NCI-H1105 treated with DMSO at 0.1 percent for 48 hours (cell line): ENCODE data around the gene SERPINB8.

Source experiments
- DNase-seq: peaks from one replicate; lab custom pipeline; 2025; lab: John Stamatoyannopoulos, UW

The SERPINB8 gene

DNA sequence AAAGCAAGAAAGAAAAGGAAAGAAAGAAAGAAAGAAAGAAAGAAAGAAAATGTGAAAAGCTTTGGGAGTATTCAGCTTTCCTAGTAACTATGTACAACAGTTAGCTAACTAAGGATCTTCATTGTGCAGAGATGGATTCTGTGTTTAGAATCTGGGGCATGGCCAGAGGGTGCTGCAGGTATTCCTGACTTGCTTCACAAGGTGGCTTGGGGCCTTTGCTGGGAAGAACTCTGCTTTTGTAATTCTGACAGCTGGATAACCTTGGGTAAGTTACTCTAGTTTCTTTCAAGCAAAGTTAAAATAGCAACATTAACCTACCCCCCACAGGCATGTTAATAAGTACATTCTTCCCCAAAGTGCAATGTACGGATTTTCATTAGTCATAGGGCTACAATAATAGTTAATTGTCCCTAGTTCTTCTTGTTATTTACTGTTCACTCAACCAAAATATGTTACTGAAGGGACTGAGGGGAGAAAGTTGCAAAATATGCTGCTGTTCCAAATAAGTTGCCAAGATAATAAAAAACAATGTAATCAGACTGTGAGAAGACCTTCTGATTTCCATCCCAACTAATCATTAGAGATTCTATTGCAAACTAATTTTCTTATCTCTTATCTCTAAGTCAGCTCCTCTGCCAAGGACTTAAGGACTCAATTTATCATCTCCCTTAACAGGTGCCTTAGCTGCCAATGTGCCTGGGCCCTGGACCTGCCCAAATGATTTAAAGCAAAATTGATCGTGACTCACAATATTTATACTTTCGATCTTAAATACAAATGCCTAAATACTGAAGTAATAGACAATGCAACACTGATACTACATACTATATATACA, 50.3 kb downstream of the SERPINB8 start:
- DNase-seq, result no peak

DNA sequence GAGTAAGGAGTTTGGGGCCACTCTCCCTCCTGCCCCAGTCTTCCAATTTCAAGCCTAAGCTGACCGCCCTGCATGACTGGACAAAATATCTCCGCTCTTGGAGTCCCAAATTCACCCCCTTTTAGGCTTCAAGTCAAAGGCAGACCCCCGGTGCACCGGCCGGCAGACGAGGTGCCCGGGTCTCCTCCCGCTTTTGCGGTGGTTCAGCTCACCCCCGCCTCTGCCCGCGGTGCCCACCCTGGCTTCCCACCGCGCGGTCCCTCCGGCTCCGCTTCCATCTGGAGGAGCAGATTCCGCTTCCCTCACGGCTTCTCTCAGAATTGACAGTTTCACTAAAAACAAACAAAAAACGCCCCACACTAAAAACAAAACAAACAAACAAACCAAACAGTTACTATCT, 56.5 kb downstream of the SERPINB8 start:
- DNase-seq, result no peak

- DNase-seq, result no peak
Measured at GRCh38 chr18:64027931-64028695, 58.2 kb downstream of the SERPINB8 start.

DNA sequence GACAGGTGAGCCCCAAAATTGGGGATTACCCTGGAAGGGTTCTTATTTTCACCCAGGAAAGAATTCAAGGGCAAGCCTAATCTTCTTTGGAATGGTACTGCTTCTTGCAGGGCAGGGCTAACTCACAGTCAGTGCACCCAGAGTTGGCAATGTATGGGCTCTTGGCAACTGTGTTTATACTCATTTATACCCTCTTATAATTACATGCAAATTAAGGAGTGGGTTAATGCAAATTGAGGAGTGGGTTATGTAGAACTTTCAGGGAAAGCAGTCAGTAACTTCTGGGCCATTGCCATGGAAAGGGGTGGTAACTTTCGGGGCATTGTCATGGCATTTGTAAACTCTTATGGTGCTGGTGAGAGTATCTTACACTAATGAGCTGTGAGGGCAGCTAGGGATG, 59.2 kb downstream of the SERPINB8 start:
- DNase-seq, result no peak

GRCh38 chr18:64031411-64031810, 61.5 kb downstream of the SERPINB8 start:
- no peak for DNase-seq

DNA sequence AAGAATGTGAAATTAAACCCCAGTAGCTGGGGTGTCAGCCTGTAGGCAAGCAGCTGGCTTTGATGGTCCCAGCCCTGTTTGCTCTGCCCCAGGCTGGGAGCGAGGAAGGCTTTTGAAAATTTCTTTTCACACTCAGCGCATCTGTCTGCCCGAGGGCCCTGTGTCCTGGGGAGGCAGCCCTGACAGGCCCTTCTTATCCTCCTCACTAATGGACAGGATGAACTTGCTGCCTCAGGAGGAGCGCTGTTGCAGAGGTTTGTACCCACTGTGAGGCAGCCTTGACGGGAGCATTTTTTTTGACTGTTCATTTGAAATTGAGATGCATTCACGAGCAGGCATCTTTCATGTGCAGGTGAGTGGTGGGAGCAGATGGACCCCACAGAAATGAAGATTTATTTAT, 62.4 kb downstream of the SERPINB8 start:
- DNase-seq, result no peak

- DNase-seq, result peak; percentile 55
Measured at GRCh38 chr18:64037812-64038414, 68.0 kb downstream of the SERPINB8 start.
